22Rv1 (cell line): Measurements from ENCODE around the gene PACRG.

Source experiments
- H3K27ac ChIP-seq: fragments of 450-650 bp; 2 replicates; pipeline ENCODE4 v1.5.1; 2017
- CTCF ChIP-seq: fragments of 450-650 bp; IDR thresholded peaks from 2 replicates; pipeline ENCODE4 v1.5.1; 2017; ENCODE audit warnings: mild to moderate bottlenecking
- ZFX ChIP-seq: fragments of 450-650 bp; IDR thresholded peaks from 2 replicates; pipeline ENCODE4 v1.6.1; 2017; ENCODE audit warnings: antibody characterized with exemption, borderline replicate concordance

The PACRG gene

GRCh38 chr6:163181666-163182180 is 453.9 kb downstream of the PACRG start:
- H3K27ac ChIP-seq, result no peak overlapping the region
- TF ChIP-seq ZFX (no peak), CTCF (no peak)

- TF ChIP-seq ZFX (no peak), CTCF (no peak)
- H3K27ac ChIP-seq, result no peak overlapping the region
Observed at GRCh38 chr6:163182696-163183095, 454.9 kb downstream of the PACRG start.

- no peak for TF ChIP-seq CTCF
- TF ChIP-seq ZFX, result no peak
- H3K27ac ChIP-seq, result no peak overlapping the region
Observed at GRCh38 chr6:163183806-163184205, 456.0 kb downstream of the PACRG start.

GRCh38 chr6:163185744-163186143 is 458.0 kb downstream of the PACRG start:
- no peak overlapping the region for H3K27ac ChIP-seq
- no peak for TF ChIP-seq ZFX
- no peak for TF ChIP-seq CTCF

- H3K27ac ChIP-seq, result no peak overlapping the region
- TF ChIP-seq CTCF, result no peak
- no peak for TF ChIP-seq ZFX
Observed at GRCh38 chr6:163186527-163186926, 458.8 kb downstream of the PACRG start.

- H3K27ac ChIP-seq, result no peak overlapping the region
- TF ChIP-seq ZFX, result no peak
- no peak for TF ChIP-seq CTCF
Observed at GRCh38 chr6:163187201-163187600, 459.4 kb downstream of the PACRG start.

GRCh38 chr6:163187606-163188005 is 459.8 kb downstream of the PACRG start:
- TF ChIP-seq CTCF (no peak), ZFX (no peak)
- no peak overlapping the region for H3K27ac ChIP-seq
